K562 treated with DMSO at 1 percent for 24 hours (cell line): ENCODE data around the gene PCDHA8. TPM values are rescaled to one million over a fixed set of nuclear protein-coding genes. Genes with fewer than 3 reads are reported as not detected.

Source experiments
- total RNA-seq: library from RNA; unstranded; fragments of 300-600 nt; gene quantifications from 2 replicates; pipeline ENCODE4 v1.2.3, GENCODE V29; 2022; ENCODE audit warnings: low read depth; ENCODE audit not compliant: insufficient read depth

PCDHA8 gene
- total RNA-seq, 1 experiment from 2014 or later, result not detected

Other genes with a start within 250 kb of the PCDHA8 start
- gene CD14, start 208.0 kb upstream of the PCDHA8 start, total RNA-seq, result 1.1 and 1.6 TPM in 2 replicates
- gene TMCO6, start 201.7 kb upstream of the PCDHA8 start, total RNA-seq, result 15.2 and 22.3 TPM in 2 replicates
- 215 and 263 TPM in 2 replicates for gene NDUFA2, start 193.6 kb upstream of the PCDHA8 start, total RNA-seq
- 149 and 175 TPM in 2 replicates for gene IK, start 193.4 kb upstream of the PCDHA8 start, total RNA-seq
- 42.8 and 44.6 TPM in 2 replicates for gene WDR55, start 176.3 kb upstream of the PCDHA8 start, total RNA-seq
- 2.2 and 4.9 TPM in 2 replicates for gene DND1, start 167.6 kb upstream of the PCDHA8 start, total RNA-seq
- gene HARS1, start 149.8 kb upstream of the PCDHA8 start, total RNA-seq, result 63.3 and 68.0 TPM in 2 replicates
- gene HARS2, start 149.7 kb upstream of the PCDHA8 start, total RNA-seq, result 19.8 and 20.5 TPM in 2 replicates
- gene ZMAT2, start 140.7 kb upstream of the PCDHA8 start, total RNA-seq, result 44.2 and 45.1 TPM in 2 replicates
- not detected in 2 replicates for gene PCDHA1, start 55.0 kb upstream of the PCDHA8 start, total RNA-seq
- gene PCDHA2, start 46.3 kb upstream of the PCDHA8 start, total RNA-seq, result not detected in 2 replicates
- gene PCDHA3, start 40.1 kb upstream of the PCDHA8 start, total RNA-seq, result not detected in 2 replicates
- not detected in 2 replicates for gene PCDHA4, start 34.1 kb upstream of the PCDHA8 start, total RNA-seq
- gene PCDHA5, start 19.6 kb upstream of the PCDHA8 start, total RNA-seq, result 0.13 TPM in 1 of 2 replicates, not detected in the other
- not detected in 2 replicates for gene PCDHA6, start 13.2 kb upstream of the PCDHA8 start, total RNA-seq
- gene PCDHA7, start 6.9 kb upstream of the PCDHA8 start, total RNA-seq, result not detected in 2 replicates
- not detected in 2 replicates for gene PCDHA9, start 7.2 kb downstream of the PCDHA8 start, total RNA-seq
- gene PCDHA10, start 14.7 kb downstream of the PCDHA8 start, total RNA-seq, result not detected in 2 replicates
- not detected in 2 replicates for gene PCDHA11, start 27.8 kb downstream of the PCDHA8 start, total RNA-seq
- gene PCDHA12, start 34.1 kb downstream of the PCDHA8 start, total RNA-seq, result not detected in 2 replicates
- not detected in 2 replicates for gene PCDHA13, start 40.9 kb downstream of the PCDHA8 start, total RNA-seq
- gene PCDHAC1, start 85.1 kb downstream of the PCDHA8 start, total RNA-seq, result not detected in 2 replicates
- not detected in 2 replicates for gene PCDHAC2, start 125.3 kb downstream of the PCDHA8 start, total RNA-seq
- not detected in 2 replicates for gene PCDHB1, start 210.2 kb downstream of the PCDHA8 start, total RNA-seq